Measurements from ENCODE around the gene TTLL11. TPM values are rescaled to one million over a fixed set of nuclear protein-coding genes. Genes with fewer than 3 reads are reported as not detected.

The TTLL11 gene
- total RNA-seq, 1 experiment from 2014 or later: 1.5 TPM

DNA sequence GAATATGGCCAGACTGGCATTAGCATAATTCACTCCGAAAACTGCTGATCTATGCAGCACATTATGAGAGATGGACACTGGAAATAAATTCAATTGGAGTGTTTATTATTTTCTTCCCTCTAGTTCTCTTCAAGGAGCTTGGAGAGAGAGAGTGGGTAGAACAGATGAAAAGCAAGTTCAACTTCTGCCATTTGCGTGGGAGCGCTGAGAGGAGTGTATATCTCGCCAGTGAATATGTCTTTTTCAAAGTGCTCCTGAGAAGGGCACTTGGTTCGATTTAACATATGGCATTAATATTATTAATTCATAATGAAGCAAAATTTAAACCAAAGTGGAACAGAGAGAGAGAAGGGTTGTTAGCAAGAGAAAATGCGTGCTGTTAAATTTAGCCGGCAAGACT, 227.2 kb downstream of the TTLL11 start:
- Histone ChIP-seq H2BK120ac (ENCODE audit: low read depth, low read length, poor library complexity, severe bottlenecking) (no peak overlapping the region), H3K79me2 (ENCODE audit: insufficient read depth, low read length) (no peaks in the 10 kb centered on the region), H2AFZ (ENCODE audit: low read length) (no peak overlapping the region), H3K9ac (ENCODE audit: extremely low read depth, insufficient read length, low read length) (no peak overlapping the region), H2BK15ac (ENCODE audit: low read depth, low read length) (no peak overlapping the region), H3T11ph (ENCODE audit: low read length) (no peak overlapping the region), H2AK5ac (ENCODE audit: insufficient read length, low read length) (no peak overlapping the region), H4K5ac (ENCODE audit: insufficient read length, low read depth, low read length) (no peak overlapping the region), H4K91ac (ENCODE audit: insufficient read length, low read depth, low read length) (no peak overlapping the region), H3K14ac (ENCODE audit: insufficient read depth, low read length) (no peak overlapping the region), H2BK12ac (ENCODE audit: insufficient read length, low read depth, low read length) (no peak overlapping the region), H4K20me1 (ENCODE audit: control insufficient read depth, insufficient read depth, insufficient read length) (peaks cover 2% of the 10 kb centered on the region), H2BK20ac (ENCODE audit: low read depth, low read length, poor library complexity, severe bottlenecking) (no peak overlapping the region), H3K4me1 (ENCODE audit: insufficient read depth, low read length) (peaks cover 14% of the 10 kb centered on the region), H3K27me3 (ENCODE audit: insufficient read depth, low read length) (no peaks in the 10 kb centered on the region), H2BK5ac (ENCODE audit: insufficient read length, low read length) (no peak overlapping the region), H3K79me1 (ENCODE audit: insufficient read depth, low read depth, low read length, poor library complexity, severe bottlenecking) (no peaks in the 10 kb centered on the region), H3K56ac (ENCODE audit: insufficient read length, low read depth, low read length) (no peak overlapping the region), H3K27ac (ENCODE audit: insufficient read length, low read depth, low read length) (no peak overlapping the region), H3K9me3 (ENCODE audit: control insufficient read depth, low read depth, low read length) (no peaks in the 10 kb centered on the region), H3K18ac (ENCODE audit: insufficient read length, low read depth, low read length) (no peak overlapping the region), H3K4me2 (ENCODE audit: insufficient read depth, insufficient read length, low read length) (no peak overlapping the region), H3K23ac (ENCODE audit: insufficient read length, low read depth, low read length) (no peak overlapping the region), H3K23me2 (ENCODE audit: insufficient read length, low read depth, low read length, poor library complexity, severe bottlenecking) (no peaks in the 10 kb centered on the region), H4K8ac (replicated peaks; ENCODE audit: insufficient read length, low read depth, low read length) (no peak overlapping the region), H3K4ac (ENCODE audit: low read depth, low read length) (no peak overlapping the region)
- H3K27me3 Mint-ChIP-seq (ENCODE audit: low read depth): peaks cover 12% of the 10 kb centered on the region
- peaks cover 13 to 26% of the 10 kb centered on the region in 2 experiments for H3K4me1 Mint-ChIP-seq
- H3K27ac Mint-ChIP-seq: no peak overlapping the region
- no CpG with 5 or more reads among the region's 7 CpGs for WGBS (ENCODE audit: extremely low coverage, insufficient read length, low lambda C conversion rate)
- no peak overlapping the region for H3K4me3 Mint-ChIP-seq
- no peaks in the 10 kb centered on the region for H3K9me3 Mint-ChIP-seq
- TF ChIP-seq, protein P1, sequence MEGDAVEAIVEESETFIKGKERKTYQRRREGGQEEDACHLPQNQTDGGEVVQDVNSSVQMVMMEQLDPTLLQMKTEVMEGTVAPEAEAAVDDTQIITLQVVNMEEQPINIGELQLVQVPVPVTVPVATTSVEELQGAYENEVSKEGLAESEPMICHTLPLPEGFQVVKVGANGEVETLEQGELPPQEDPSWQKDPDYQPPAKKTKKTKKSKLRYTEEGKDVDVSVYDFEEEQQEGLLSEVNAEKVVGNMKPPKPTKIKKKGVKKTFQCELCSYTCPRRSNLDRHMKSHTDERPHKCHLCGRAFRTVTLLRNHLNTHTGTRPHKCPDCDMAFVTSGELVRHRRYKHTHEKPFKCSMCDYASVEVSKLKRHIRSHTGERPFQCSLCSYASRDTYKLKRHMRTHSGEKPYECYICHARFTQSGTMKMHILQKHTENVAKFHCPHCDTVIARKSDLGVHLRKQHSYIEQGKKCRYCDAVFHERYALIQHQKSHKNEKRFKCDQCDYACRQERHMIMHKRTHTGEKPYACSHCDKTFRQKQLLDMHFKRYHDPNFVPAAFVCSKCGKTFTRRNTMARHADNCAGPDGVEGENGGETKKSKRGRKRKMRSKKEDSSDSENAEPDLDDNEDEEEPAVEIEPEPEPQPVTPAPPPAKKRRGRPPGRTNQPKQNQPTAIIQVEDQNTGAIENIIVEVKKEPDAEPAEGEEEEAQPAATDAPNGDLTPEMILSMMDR (conservative IDR thresholded peaks at IDR 0.05): no peak
- DNase-seq: no peak
- no peaks in the 10 kb centered on the region for H3K36me3 Mint-ChIP-seq (ENCODE audit: insufficient read depth in 1 of 3, low read depth in 3 of 3)

All from H9 (cell line).